Sigmoid colon (tissue), 7 donors: ENCODE measurements around the gene CPLX4. TPM values are rescaled to one million over a fixed set of nuclear protein-coding genes. Genes with fewer than 3 reads are reported as not detected.

Source experiments
- DNase-seq: peaks from one replicate; pipeline ENCODE4 v3.0.0-alpha.2; 2019
- H3K27ac ChIP-seq, 4 donors: fragments of 200-600 bp; sonication (generic); one replicate each; pipeline ENCODE4 v1.5.1; 2016 to 2019; ENCODE audit warnings: mild to moderate bottlenecking in 1 of 4
- H3K27me3 ChIP-seq, 3 donors: fragments of 200-600 bp; sonication (generic); one replicate each; pipeline ENCODE4 v1.5.1; 2019; ENCODE audit warnings: mild to moderate bottlenecking in 1 of 3
- H3K36me3 ChIP-seq, 4 donors: fragments of 200-600 bp; sonication (generic); one replicate each; pipeline ENCODE4 v1.5.1; 2016 to 2019
- H3K4me1 ChIP-seq, 4 donors: fragments of 200-600 bp; sonication (generic); one replicate each; pipeline ENCODE4 v1.5.1; 2017 to 2019
- H3K4me3 ChIP-seq, 4 donors: fragments of 200-600 bp; sonication (generic); one replicate each; pipeline ENCODE4 v1.5.1; 2017 to 2019; ENCODE audit warnings: mild to moderate bottlenecking in 2 of 4, moderate library complexity in 1 of 4
- H3K9me3 ChIP-seq, 4 donors: fragments of 200-600 bp in 3 of 4; sonication (generic) in 3 of 4; one replicate each; pipeline versions ENCODE4 v1.5.1 to v1.6.1; 2013 to 2019
- EP300 ChIP-seq, 4 donors: sonication (generic); formaldehyde crosslinking; IDR thresholded peaks; one replicate each; pipeline ENCODE4 v1.6.1; 2017; ENCODE audit warnings: antibody characterized with exemption in 4 of 4
- POLR2A ChIP-seq, 2 donors: fragments of 450-650 bp; IDR thresholded peaks; one replicate each; pipeline ENCODE4 v1.6.1; 2016; ENCODE audit warnings: antibody characterized with exemption in 2 of 2, mild to moderate bottlenecking in 2 of 2, moderate library complexity in 2 of 2
- POLR2AphosphoS5 ChIP-seq, 4 donors: sonication (generic); formaldehyde crosslinking; IDR thresholded peaks; one replicate each; pipeline ENCODE4 v1.6.1; 2017; ENCODE audit warnings: antibody characterized with exemption in 4 of 4
- WGBS, 2 donors: extraction: QIAGEN DNeasy Blood & Tissue Kit; methylation state at CpG; one replicate each; pipeline ENCODE4 v1.1.7; 2013; 5-methylcytosine and 5-hydroxymethylcytosine counted together
- intact Hi-C: fragments of 100-400 bp; cut with DNase I; formaldehyde crosslinking; loops from one replicate; pipeline ENCODE4 v1.15.1; 2023
- polyA plus RNA-seq, 3 donors: library from polyadenylated mRNA; stranded (reverse); fragments of 200-250 nt; gene quantifications; one replicate each; pipeline ENCODE4 v1.2.3, GENCODE V29; 2013
- total RNA-seq, 4 donors: library from RNA; depleted of rRNA; stranded (reverse); fragments of >200 nt; gene quantifications; one replicate each; pipeline ENCODE4 v1.1.0, GENCODE V29; 2016
- TF ChIP-seq, protein P1 (sequence below), 4 experiments: fragments of 450-650 bp in 3 of 4; fragments of 200-600 bp in 1 of 4; IDR thresholded peaks; one replicate each; pipeline ENCODE4 v1.5.1; 2016 to 2019; ENCODE audit warnings: antibody characterized with exemption in 4 of 4, mild to moderate bottlenecking in 3 of 4, moderate library complexity in 2 of 4
- donor health status: healthy with polysubstance abuse.
- donor health status: Bipolar disorder and iron deficiency.
- donor health status: healthy.

CPLX4 gene
- total and polyA plus RNA-seq, 7 donors, result 0.33 TPM; not detected in 6

DNA sequence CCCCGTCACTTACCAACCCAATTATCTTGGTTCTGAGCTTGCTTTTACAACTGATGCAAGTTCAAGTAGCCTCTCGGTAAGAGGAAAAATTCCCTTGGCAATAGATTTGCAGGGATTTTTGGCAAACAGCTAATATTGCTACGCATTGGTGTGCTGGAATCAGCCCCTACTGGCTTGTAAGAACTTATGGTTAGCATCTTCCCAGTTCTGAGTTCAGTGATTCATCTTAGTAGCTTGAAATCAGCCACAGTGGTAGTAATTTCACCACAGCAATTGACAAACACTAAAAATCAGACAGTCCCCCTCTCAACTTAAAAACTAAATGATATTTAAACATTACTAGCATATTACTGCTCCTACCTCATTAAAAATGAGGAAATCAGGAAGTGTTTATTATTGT lies 39.3 kb downstream of the CPLX4 start:
- Histone ChIP-seq H3K27ac (no peak overlapping the region), H3K9me3 (no peaks in the 10 kb centered on the region), H3K27me3 (peaks cover 6 to 70% (median 18%) of the 10 kb centered on the region in 3 donors), H3K36me3 (no peaks in the 10 kb centered on the region), H3K4me1 (peaks cover 0 to under 1% (median under 1%) of the 10 kb centered on the region in 4 donors), H3K4me3 (no peak overlapping the region)
- DNase-seq, result no peak
- 63% methylated on average over 3 of the region's 3 CpGs for WGBS, 2 donors
- TF ChIP-seq POLR2AphosphoS5 (IDR thresholded peaks at IDR 0.05), result no peak
- TF ChIP-seq EP300 (IDR thresholded peaks at IDR 0.05), result no peak
- no peak for TF ChIP-seq POLR2A (IDR thresholded peaks at IDR 0.05)
- TF ChIP-seq, protein P1, sequence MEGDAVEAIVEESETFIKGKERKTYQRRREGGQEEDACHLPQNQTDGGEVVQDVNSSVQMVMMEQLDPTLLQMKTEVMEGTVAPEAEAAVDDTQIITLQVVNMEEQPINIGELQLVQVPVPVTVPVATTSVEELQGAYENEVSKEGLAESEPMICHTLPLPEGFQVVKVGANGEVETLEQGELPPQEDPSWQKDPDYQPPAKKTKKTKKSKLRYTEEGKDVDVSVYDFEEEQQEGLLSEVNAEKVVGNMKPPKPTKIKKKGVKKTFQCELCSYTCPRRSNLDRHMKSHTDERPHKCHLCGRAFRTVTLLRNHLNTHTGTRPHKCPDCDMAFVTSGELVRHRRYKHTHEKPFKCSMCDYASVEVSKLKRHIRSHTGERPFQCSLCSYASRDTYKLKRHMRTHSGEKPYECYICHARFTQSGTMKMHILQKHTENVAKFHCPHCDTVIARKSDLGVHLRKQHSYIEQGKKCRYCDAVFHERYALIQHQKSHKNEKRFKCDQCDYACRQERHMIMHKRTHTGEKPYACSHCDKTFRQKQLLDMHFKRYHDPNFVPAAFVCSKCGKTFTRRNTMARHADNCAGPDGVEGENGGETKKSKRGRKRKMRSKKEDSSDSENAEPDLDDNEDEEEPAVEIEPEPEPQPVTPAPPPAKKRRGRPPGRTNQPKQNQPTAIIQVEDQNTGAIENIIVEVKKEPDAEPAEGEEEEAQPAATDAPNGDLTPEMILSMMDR (IDR thresholded peaks at IDR 0.05), result no peak
- intact Hi-C loops, result no loop called here

DNA sequence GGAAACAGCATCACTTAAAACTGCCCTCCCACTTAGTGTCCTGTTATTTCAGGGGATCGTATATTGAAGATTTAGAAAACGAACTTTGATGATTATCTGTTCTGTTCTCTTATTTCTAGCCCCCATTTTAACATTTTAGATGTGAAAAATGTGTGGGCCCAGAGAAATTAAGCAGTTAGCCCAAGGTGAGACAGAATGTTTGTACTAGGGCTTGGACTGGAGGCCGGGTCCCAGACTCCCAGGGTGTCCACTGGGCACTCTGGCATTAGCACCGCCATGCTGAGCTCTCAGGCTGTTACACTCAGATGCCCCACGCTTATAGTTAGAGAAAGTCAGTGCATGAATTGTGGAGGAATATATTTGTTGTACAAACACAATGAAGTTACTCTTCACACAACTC lies 39.7 kb downstream of the CPLX4 start:
- Histone ChIP-seq H3K9me3 (no peaks in the 10 kb centered on the region), H3K36me3 (no peaks in the 10 kb centered on the region), H3K4me1 (peaks cover 0 to 5% (median 3%) of the 10 kb centered on the region in 4 donors), H3K27ac (no peak overlapping the region), H3K4me3 (no peak overlapping the region), H3K27me3 (peaks cover 10 to 70% (median 22%) of the 10 kb centered on the region in 3 donors)
- intact Hi-C loops, result no loop called here
- DNase-seq, result no peak
- no peak for TF ChIP-seq POLR2A (IDR thresholded peaks at IDR 0.05)
- TF ChIP-seq EP300 (IDR thresholded peaks at IDR 0.05), result no peak
- TF ChIP-seq, protein P1 (IDR thresholded peaks at IDR 0.05), result no peak
- no peak for TF ChIP-seq POLR2AphosphoS5 (IDR thresholded peaks at IDR 0.05)
- WGBS, 2 donors, result 71 to 79% methylated on average over 5 of the region's 5 CpGs

- Histone ChIP-seq H3K36me3 (no peaks in the 10 kb centered on the region), H3K9me3 (no peaks in the 10 kb centered on the region), H3K4me3 (no peak overlapping the region), H3K27me3 (peaks cover 37 to 79% (median 50%) of the 10 kb centered on the region in 3 donors), H3K4me1 (peaks cover 0 to 25% (median 22%) of the 10 kb centered on the region in 4 donors), H3K27ac (no peak overlapping the region)
- WGBS, 2 donors, result 28% methylated on average over 5 of the region's 5 CpGs
- TF ChIP-seq, protein P1 (IDR thresholded peaks at IDR 0.05), result no peak
- no peak for TF ChIP-seq EP300 (IDR thresholded peaks at IDR 0.05)
- no peak for TF ChIP-seq POLR2A (IDR thresholded peaks at IDR 0.05)
- TF ChIP-seq POLR2AphosphoS5 (IDR thresholded peaks at IDR 0.05), result no peak
- intact Hi-C loops, result no loop called here
- DNase-seq, result no peak
Measured at GRCh38 chr18:59276047-59276446, 42.4 kb downstream of the CPLX4 start.

DNA sequence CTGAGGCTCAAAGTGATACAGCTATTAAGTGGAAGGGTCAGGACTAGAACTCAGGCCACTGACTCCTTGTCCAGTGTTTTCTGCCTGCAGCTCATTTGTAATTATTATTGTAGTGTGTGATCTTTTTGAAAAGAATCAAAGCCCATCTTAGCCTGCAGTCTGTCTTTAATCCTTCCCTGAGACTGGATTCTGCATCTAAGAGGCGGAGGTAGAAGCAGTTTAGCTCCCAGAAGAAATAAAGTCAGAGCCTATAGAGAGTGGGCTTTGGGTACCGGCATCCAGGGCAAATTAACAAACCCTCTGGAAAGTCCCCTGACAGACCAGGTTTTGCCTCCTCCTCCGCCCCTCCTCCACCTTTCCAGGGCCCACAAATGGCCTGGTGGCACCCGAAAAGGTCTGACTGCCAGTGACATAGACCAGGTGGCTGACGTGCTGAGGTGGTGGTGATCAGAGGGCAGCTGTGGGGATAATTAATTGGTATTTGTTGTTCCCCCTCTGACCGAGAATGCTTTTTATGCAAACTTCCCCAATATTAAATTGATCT lies 43.0 kb downstream of the CPLX4 start:
- H3K36me3 ChIP-seq, result no peaks in the 10 kb centered on the region
- H3K9me3 ChIP-seq, result no peaks in the 10 kb centered on the region
- peaks cover 42 to 81% (median 55%) of the 10 kb centered on the region in 3 donors for H3K27me3 ChIP-seq
- intact Hi-C loops, result no loop called here
- H3K27ac ChIP-seq, result no peak overlapping the region
- peaks cover 0 to 25% (median 22%) of the 10 kb centered on the region in 4 donors for H3K4me1 ChIP-seq
- TF ChIP-seq EP300 (IDR thresholded peaks at IDR 0.05), result no peak
- no peak for TF ChIP-seq POLR2A (IDR thresholded peaks at IDR 0.05)
- TF ChIP-seq, protein P1 (IDR thresholded peaks at IDR 0.05), result no peak
- no peak for TF ChIP-seq POLR2AphosphoS5 (IDR thresholded peaks at IDR 0.05)
- DNase-seq, result no peak
- no peak overlapping the region for H3K4me3 ChIP-seq
- WGBS, 2 donors, result 22 to 24% methylated on average over 6 of the region's 6 CpGs

DNA sequence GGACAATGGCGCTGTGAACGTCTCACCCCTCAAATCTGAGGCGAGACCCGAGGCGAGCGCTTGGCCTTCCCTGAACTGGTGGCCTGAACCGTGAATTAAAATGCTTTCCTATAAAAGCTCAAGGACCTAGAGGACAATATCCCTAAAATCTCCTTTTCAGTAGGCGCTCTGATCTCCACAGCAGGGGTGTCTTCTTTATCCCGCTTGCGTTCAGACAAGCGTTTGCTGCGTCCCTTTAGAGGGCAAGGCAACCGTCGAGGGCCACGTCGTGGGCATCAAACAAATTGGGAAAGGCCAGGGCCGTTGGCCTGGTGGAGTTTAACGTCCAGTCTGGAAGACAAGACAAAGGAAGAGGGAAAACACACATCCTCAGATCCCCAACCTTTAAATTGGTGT lies 43.9 kb downstream of the CPLX4 start:
- Histone ChIP-seq H3K9me3 (no peaks in the 10 kb centered on the region), H3K27ac (no peak overlapping the region), H3K36me3 (no peaks in the 10 kb centered on the region), H3K4me3 (no peak overlapping the region), H3K27me3 (peaks cover 49 to 81% (median 55%) of the 10 kb centered on the region in 3 donors), H3K4me1 (peaks cover 0 to 25% (median 22%) of the 10 kb centered on the region in 4 donors)
- TF ChIP-seq POLR2AphosphoS5 (IDR thresholded peaks at IDR 0.05) (no peak), POLR2A (IDR thresholded peaks at IDR 0.05) (no peak), EP300 (IDR thresholded peaks at IDR 0.05) (no peak)
- TF ChIP-seq, protein P1 (IDR thresholded peaks at IDR 0.05), result no peak
- 13 to 20% methylated on average over 18 of the region's 18 CpGs for WGBS, 2 donors
- intact Hi-C loops, result no loop called here
- no peak for DNase-seq
